RWPE1 (cell line): ENCODE results near the gene ABR.

ENCODE experiments used
- CTCF ChIA-PET: fragments of 350-600 bp; sonication (Branson Sonifier 250); formaldehyde crosslinking; extraction: SDS; loops from one replicate; lab custom pipeline; 2021; lab: Yijun Ruan, JAX
- POLR2A ChIA-PET: fragments of 400-600 bp; formaldehyde crosslinking; extraction: SDS; loops from one replicate; lab custom pipeline; 2020; ENCODE audit warnings: antibody characterized with exemption; ENCODE audit not compliant: low non-redundant PET; lab: Yijun Ruan, JAX
- DNase-seq: peaks from one replicate; pipeline ENCODE4 v3.0.0; 2012; ENCODE audit warnings: low spot score
- H3K27ac ChIP-seq: fragments of 450-650 bp; 2 replicates; pipeline ENCODE4 v1.5.1; 2017
- CTCF ChIP-seq: fragments of 450-650 bp; conservative IDR thresholded peaks from 2 replicates; pipeline ENCODE4 v1.5.1; 2017; ENCODE audit warnings: low read depth, mild to moderate bottlenecking

Gene ABR

GRCh38 chr17:1197379-1197778, 17.6 kb upstream of the ABR start:
- no peak for DNase-seq
- ChIA-PET CTCF (interaction anchor here (1.1 kb wide), 1 partner anchor 10 kb away, joined by 5 read pairs; no protein-coding TSS in a partner anchor), POLR2A (no interaction called here)
- no peak for TF ChIP-seq CTCF
- H3K27ac ChIP-seq: no peak overlapping the region

DNA sequence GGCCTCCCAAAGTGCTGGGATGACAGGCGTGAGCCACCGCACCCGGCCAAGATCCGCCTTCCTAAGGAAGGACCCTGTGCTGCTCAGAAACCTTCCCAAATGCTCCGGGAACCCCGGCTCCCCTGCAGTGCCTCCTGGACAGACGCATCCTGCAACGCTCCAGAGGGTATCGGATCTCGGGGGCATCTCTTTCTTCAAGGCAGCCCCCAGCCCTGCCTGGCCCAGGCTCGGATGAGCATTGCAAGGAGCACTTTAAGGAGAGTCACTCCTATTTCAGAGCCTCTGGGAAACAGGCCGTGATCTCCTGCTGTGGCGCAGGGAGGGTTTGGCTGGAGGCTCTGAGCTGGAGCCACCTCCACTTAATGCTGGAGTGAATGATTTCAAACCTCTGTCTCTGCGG, 17.2 kb upstream of the ABR start:
- ChIA-PET POLR2A (no interaction called here), CTCF (interaction anchor here (1.1 kb wide), 1 partner anchor 10 kb away, joined by 5 read pairs; no protein-coding TSS in a partner anchor)
- TF ChIP-seq CTCF: no peak

GRCh38 chr17:1192911-1193699, 13.3 kb upstream of the ABR start:
- no peak for TF ChIP-seq CTCF
- CTCF ChIA-PET: interaction anchor here (0.6 to 1.9 kb wide), 4 partner anchors 70 to 135 kb away, joined by 4 to 7 read pairs (median 6); no protein-coding TSS in a partner anchor

More for the DNA sequence above, 17.2 kb upstream of the ABR start:
- H3K27ac ChIP-seq: no peak overlapping the region
- DNase-seq: no peak

GRCh38 chr17:1190751-1191331, 11.1 kb upstream of the ABR start:
- DNase-seq: peak; percentile 57
- ChIA-PET CTCF (interaction anchor here (0.9 kb wide), 1 partner anchor 68 kb away, joined by 3 read pairs; no protein-coding TSS in a partner anchor), POLR2A (no interaction called here)
- no peak overlapping the region for H3K27ac ChIP-seq
- no peak for TF ChIP-seq CTCF

More at GRCh38 chr17:1192911-1193699, 13.3 kb upstream of the ABR start:
- POLR2A ChIA-PET: no interaction called here
- no peak for DNase-seq
- no peak overlapping the region for H3K27ac ChIP-seq

DNA sequence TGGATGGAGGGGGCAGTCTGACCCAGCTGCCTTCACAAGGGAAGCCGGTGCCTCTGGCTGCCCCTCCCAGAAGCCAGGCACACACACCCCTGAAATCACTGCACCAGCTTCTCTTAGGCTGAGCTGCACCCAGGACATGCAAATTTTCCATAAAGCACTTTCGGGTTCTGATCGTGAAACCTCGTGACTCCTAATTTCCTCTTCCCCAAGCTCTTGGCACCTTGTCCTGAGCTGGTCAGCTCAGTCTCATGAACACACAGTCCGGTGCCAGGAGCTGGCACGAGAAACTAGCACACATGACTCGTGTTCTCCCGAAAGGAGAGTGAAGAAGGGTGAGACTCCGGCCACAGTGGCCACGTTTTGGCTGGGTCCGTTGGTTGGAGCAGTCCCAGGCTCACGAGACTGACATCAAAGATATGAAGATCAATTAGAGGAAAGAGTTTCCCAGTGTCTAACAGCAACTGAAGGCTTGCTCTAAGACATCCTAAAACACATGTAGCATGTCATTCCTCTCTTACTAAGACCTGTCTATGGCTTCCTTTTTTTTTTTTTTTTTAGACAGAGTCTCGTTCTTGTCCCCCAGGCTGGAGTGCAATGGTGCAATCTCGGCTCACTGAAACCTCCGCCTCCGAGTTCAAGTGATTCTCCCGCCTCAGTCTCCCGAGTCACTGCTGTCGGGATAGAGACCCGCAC, 9.2 kb upstream of the ABR start:
- no peak overlapping the region for H3K27ac ChIP-seq
- POLR2A ChIA-PET: no interaction called here
- DNase-seq: no peak
- no peak for TF ChIP-seq CTCF
- CTCF ChIA-PET: interaction anchor here (0.7 to 4.9 kb wide), 2 partner anchors 19 to 68 kb away, joined by 5 to 42 read pairs; no protein-coding TSS in a partner anchor
